ENCODE data around the gene SEMA3C. TPM values are rescaled to one million over a fixed set of nuclear protein-coding genes. Genes with fewer than 3 reads are reported as not detected.

SEMA3C gene
- total RNA-seq, 1 experiment from 2014 or later, result 13.3 TPM

DNA sequence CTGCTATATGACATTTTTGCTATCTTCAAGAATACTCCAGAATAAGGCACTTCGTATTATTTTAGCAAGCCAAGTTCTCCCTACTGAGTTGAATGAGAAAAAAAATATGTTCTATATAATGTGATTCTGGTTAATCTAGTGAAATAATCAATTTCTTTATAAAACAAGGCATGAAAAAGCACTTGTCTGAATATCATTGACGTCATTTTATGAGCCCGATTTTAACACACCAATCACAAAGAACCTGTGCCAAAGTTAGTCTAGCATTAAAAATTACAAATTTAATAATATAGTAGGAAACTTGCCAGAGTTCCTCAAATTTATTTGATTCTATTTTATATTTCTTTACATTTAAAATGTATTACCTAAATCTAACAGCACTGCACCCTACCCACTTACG lies 155.1 kb downstream of the SEMA3C start:
- no peaks in the 10 kb centered on the region for H3K36me3 ChIP-seq (ENCODE audit: insufficient read depth, low read length, poor library complexity, severe bottlenecking)
- DNase-seq (ENCODE audit: low spot score), result no peak
- no peak overlapping the region for H3K27ac ChIP-seq (ENCODE audit: low read depth, low read length, poor library complexity, severe bottlenecking)
- BruUV-seq (replicated peaks), result no TSS peak
- H3K4me3 ChIP-seq (ENCODE audit: low read depth, low read length, poor library complexity, severe bottlenecking), result no peak overlapping the region
- H3K9me3 ChIP-seq (ENCODE audit: low read depth, low read length, poor library complexity, severe bottlenecking), result no peaks in the 10 kb centered on the region
- ChIA-PET POLR2A (ENCODE audit: low non-redundant PET) (no interaction called here), CTCF (no interaction called here)
- intact Hi-C loops (cut with micrococcal nuclease; ENCODE audit: unreplicated experiment), result no loop called here
- H3K27me3 ChIP-seq (replicated peaks; ENCODE audit: insufficient read depth, low read depth, low read length, poor library complexity), result no peaks in the 10 kb centered on the region
- peaks cover 13% of the 10 kb centered on the region for H3K4me1 ChIP-seq (ENCODE audit: insufficient read depth, low read length, poor library complexity, severe bottlenecking)
- no peak for TF ChIP-seq EZH2 (IDR thresholded peaks at IDR 0.05; ENCODE audit: borderline replicate concordance, low read depth, low read length, poor library complexity, severe bottlenecking)
- TF ChIP-seq, protein P1, sequence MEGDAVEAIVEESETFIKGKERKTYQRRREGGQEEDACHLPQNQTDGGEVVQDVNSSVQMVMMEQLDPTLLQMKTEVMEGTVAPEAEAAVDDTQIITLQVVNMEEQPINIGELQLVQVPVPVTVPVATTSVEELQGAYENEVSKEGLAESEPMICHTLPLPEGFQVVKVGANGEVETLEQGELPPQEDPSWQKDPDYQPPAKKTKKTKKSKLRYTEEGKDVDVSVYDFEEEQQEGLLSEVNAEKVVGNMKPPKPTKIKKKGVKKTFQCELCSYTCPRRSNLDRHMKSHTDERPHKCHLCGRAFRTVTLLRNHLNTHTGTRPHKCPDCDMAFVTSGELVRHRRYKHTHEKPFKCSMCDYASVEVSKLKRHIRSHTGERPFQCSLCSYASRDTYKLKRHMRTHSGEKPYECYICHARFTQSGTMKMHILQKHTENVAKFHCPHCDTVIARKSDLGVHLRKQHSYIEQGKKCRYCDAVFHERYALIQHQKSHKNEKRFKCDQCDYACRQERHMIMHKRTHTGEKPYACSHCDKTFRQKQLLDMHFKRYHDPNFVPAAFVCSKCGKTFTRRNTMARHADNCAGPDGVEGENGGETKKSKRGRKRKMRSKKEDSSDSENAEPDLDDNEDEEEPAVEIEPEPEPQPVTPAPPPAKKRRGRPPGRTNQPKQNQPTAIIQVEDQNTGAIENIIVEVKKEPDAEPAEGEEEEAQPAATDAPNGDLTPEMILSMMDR (conservative IDR thresholded peaks at IDR 0.05; ENCODE audit: low read depth, low read length), result no peak

DNA sequence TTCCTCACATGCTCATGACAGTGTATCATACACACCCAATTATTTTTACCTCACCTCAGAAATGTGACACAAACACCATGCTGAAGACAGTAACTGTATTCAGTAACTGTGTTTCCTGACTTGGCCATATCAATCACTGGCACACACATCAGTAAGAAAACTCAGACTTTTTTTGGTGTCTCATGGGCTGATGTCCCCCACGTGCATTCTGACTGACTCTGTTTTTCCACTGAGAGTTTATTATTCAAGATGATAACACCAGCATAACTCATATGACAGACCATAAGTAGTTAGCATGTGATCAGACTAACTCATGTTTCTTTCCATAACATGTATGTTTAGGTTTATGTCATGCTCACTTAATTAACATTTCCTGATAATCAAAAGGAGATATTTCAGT lies 155.6 kb downstream of the SEMA3C start:
- intact Hi-C loops (cut with micrococcal nuclease; ENCODE audit: unreplicated experiment), result no loop called here
- CTCF ChIA-PET, result no interaction called here

DNA sequence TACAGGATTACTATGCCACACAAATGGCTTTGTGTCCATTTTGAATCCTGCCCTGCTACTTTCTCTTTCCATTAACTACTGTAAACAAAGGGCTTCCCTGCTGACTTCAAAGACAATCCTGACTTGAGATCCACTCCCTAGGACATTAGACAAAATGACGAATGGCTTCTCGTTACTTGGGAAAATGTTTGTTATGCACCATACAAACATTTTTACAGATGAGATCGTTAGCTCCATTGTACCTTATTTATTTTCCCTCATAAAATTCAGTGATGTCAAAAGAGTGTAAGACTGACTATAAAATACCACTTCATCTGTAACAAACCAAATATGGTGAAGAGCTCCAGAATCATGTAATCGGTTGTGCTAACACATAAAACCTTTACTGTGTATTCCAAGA lies 158.6 kb downstream of the SEMA3C start:
- Histone ChIP-seq H3K27ac (ENCODE audit: low read depth, low read length, poor library complexity, severe bottlenecking) (no peak overlapping the region), H3K9me3 (ENCODE audit: low read depth, low read length, poor library complexity, severe bottlenecking) (no peaks in the 10 kb centered on the region), H3K4me1 (ENCODE audit: insufficient read depth, low read length, poor library complexity, severe bottlenecking) (peaks cover 13% of the 10 kb centered on the region), H3K4me3 (ENCODE audit: low read depth, low read length, poor library complexity, severe bottlenecking) (no peak overlapping the region), H3K36me3 (ENCODE audit: insufficient read depth, low read length, poor library complexity, severe bottlenecking) (no peaks in the 10 kb centered on the region), H3K27me3 (replicated peaks; ENCODE audit: insufficient read depth, low read depth, low read length, poor library complexity) (no peaks in the 10 kb centered on the region)
- intact Hi-C loops (cut with micrococcal nuclease; ENCODE audit: unreplicated experiment), result no loop called here
- no peak for TF ChIP-seq EZH2 (IDR thresholded peaks at IDR 0.05; ENCODE audit: borderline replicate concordance, low read depth, low read length, poor library complexity, severe bottlenecking)
- TF ChIP-seq, protein P1 (conservative IDR thresholded peaks at IDR 0.05; ENCODE audit: low read depth, low read length), result no peak
- no peak for DNase-seq (ENCODE audit: low spot score)
- CTCF ChIA-PET, result no interaction called here
- POLR2A ChIA-PET (ENCODE audit: low non-redundant PET), result interaction anchor here (0.7 kb wide), 1 partner anchor 268 kb away, joined by 3 read pairs; no protein-coding TSS in a partner anchor
- BruUV-seq (replicated peaks), result no TSS peak

More for the DNA sequence above, 155.6 kb downstream of the SEMA3C start:
- H3K27me3 ChIP-seq (replicated peaks; ENCODE audit: insufficient read depth, low read depth, low read length, poor library complexity), result no peaks in the 10 kb centered on the region
- TF ChIP-seq, protein P1 (conservative IDR thresholded peaks at IDR 0.05; ENCODE audit: low read depth, low read length), result no peak
- H3K27ac ChIP-seq (ENCODE audit: low read depth, low read length, poor library complexity, severe bottlenecking), result no peak overlapping the region
- POLR2A ChIA-PET (ENCODE audit: low non-redundant PET), result no interaction called here
- no TSS peak for BruUV-seq (replicated peaks)
- DNase-seq (ENCODE audit: low spot score), result no peak
- H3K9me3 ChIP-seq (ENCODE audit: low read depth, low read length, poor library complexity, severe bottlenecking), result no peaks in the 10 kb centered on the region
- H3K4me1 ChIP-seq (ENCODE audit: insufficient read depth, low read length, poor library complexity, severe bottlenecking), result peaks cover 13% of the 10 kb centered on the region
- no peaks in the 10 kb centered on the region for H3K36me3 ChIP-seq (ENCODE audit: insufficient read depth, low read length, poor library complexity, severe bottlenecking)
- H3K4me3 ChIP-seq (ENCODE audit: low read depth, low read length, poor library complexity, severe bottlenecking), result no peak overlapping the region

Measured in A673 (cell line).